A549 (cell line): ENCODE measurements around the gene KIF3A. TPM values are rescaled to one million over a fixed set of nuclear protein-coding genes. Genes with fewer than 3 reads are reported as not detected.

Source experiments
- ATAC-seq, 2 experiments: fragments of 200-7000 bp in 1 of 2; fragments of >200 bp in 1 of 2; cut with Nextera tagmentation in 1 of 2; cut with Tn5 transposase in 1 of 2; 3 replicates each; pipeline versions ENCODE4 v1.8.0 to v1.9.1; 2018 to 2020; ENCODE audit warnings: mild to moderate bottlenecking in 1 of 2, moderate library complexity in 1 of 2
- CTCF ChIA-PET: fragments of 300-600 bp; sonication (Branson Sonifier 250); formaldehyde crosslinking; extraction: SDS; loops from one replicate; lab custom pipeline; 2021; ENCODE audit warnings: antibody characterized with exemption, inconsistent platforms; lab: Yijun Ruan, JAX
- POLR2A ChIA-PET: fragments of 350-600 bp; formaldehyde crosslinking; extraction: SDS; loops from one replicate; lab custom pipeline; 2021; ENCODE audit warnings: antibody characterized with exemption, inconsistent platforms; lab: Yijun Ruan, JAX
- DNase-seq, 2 experiments: peaks; one replicate each; pipeline versions ENCODE4 v3.0.0 to v3.0.0-alpha.2; 2011 to 2016; ENCODE audit warnings: low read depth in 1 of 2, low spot score in 1 of 2
- FAIRE-seq: peaks from 2 replicates; lab custom pipeline; 2011; peaks lifted over from hg19 to GRCh38; lab: Jason Lieb, UNC
- H3K27ac ChIP-seq, 2 experiments: fragments of >200 bp; sonication (Bioruptor Twin); formaldehyde crosslinking; 3 replicates each; pipeline ENCODE4 v1.5.1; 2016 to 2017
- H3K4me1 ChIP-seq: fragments of >200 bp; sonication (Bioruptor Twin); formaldehyde crosslinking; 3 replicates; pipeline ENCODE4 v1.6.1; 2016
- H3K4me2 ChIP-seq: fragments of >200 bp; sonication (Bioruptor Twin); formaldehyde crosslinking; 3 replicates; pipeline ENCODE4 v1.6.1; 2016
- H3K4me3 ChIP-seq: fragments of >200 bp; sonication (Bioruptor Twin); formaldehyde crosslinking; 3 replicates; pipeline ENCODE4 v1.5.1; 2016
- H3K9me3 ChIP-seq: fragments of >200 bp; sonication (Bioruptor Twin); formaldehyde crosslinking; 3 replicates; pipeline ENCODE4 v1.6.1; 2016
- ATOH8 ChIP-seq: fragments of 250-450 bp; sonication (Bioruptor Pico); IDR thresholded peaks from 2 replicates; pipeline ENCODE4 v1.5.0; 2020; ENCODE audit warnings: low read depth, mild to moderate bottlenecking, moderate library complexity
- BHLHE40 ChIP-seq: IDR thresholded peaks from 2 replicates; pipeline ENCODE4 v1.6.1; 2012; ENCODE audit warnings: low read depth, low read length, inconsistent platforms
- CBX8 ChIP-seq: fragments of 200-600 bp; sonication (generic); IDR thresholded peaks from 2 replicates; pipeline ENCODE4 v1.6.1; 2016
- CEBPB ChIP-seq, 2 experiments: fragments of >200 bp in 1 of 2; sonication (Bioruptor Twin) in 1 of 2; formaldehyde crosslinking in 1 of 2; IDR thresholded peaks; 2 replicates each; pipeline ENCODE4 v1.6.1; 2012 to 2016
- EHMT2 ChIP-seq: fragments of 200-600 bp; sonication (generic); IDR thresholded peaks from 2 replicates; pipeline ENCODE4 v1.6.1; 2016; ENCODE audit warnings: antibody characterized with exemption, low read depth, mild to moderate bottlenecking, moderate library complexity
- ELK1 ChIP-seq: fragments of 150-350 bp; IDR thresholded peaks from 2 replicates; pipeline ENCODE4 v1.6.1; 2014; ENCODE audit warnings: low read depth, mild to moderate bottlenecking, low read length
- EP300 ChIP-seq, 2 experiments: fragments of >200 bp; sonication (Bioruptor Twin); formaldehyde crosslinking; IDR thresholded peaks; 2 replicates in 1 of 2; 3 replicates in 1 of 2; pipeline ENCODE4 v1.6.1; 2016 to 2017
- ESRRA ChIP-seq: fragments of 150-350 bp; IDR thresholded peaks from 2 replicates; pipeline ENCODE4 v1.6.1; 2014; ENCODE audit warnings: mild to moderate bottlenecking, low read length, borderline replicate concordance
- FOSL2 ChIP-seq, 2 experiments: fragments of 450-650 bp in 1 of 2; fragments of >200 bp in 1 of 2; sonication (Bioruptor Twin) in 1 of 2; formaldehyde crosslinking; IDR thresholded peaks; 2 replicates each; pipeline versions ENCODE4 v1.5.0 to v1.6.1; 2016 to 2020; ENCODE audit warnings: mild to moderate bottlenecking in 1 of 2, moderate library complexity in 1 of 2
- HEYL ChIP-seq: fragments of 250-450 bp; sonication (Bioruptor Pico); IDR thresholded peaks from 2 replicates; pipeline ENCODE4 v1.8.0; 2021; ENCODE audit warnings: mild to moderate bottlenecking, moderate library complexity
- HOXB5 ChIP-seq: fragments of 250-450 bp; sonication (Bioruptor Pico); IDR thresholded peaks from 2 replicates; pipeline ENCODE4 v1.5.0; 2020; ENCODE audit warnings: mild to moderate bottlenecking, moderate library complexity
- NFE2L2 ChIP-seq: fragments of 150-350 bp; conservative IDR thresholded peaks from 2 replicates; pipeline ENCODE4 v1.6.1; 2014; ENCODE audit warnings: low read length
- POLR2A ChIP-seq: IDR thresholded peaks from 2 replicates; pipeline ENCODE4 v1.6.1; 2012; ENCODE audit warnings: mild to moderate bottlenecking, low read length
- RNF2 ChIP-seq: fragments of 200-600 bp; sonication (generic); IDR thresholded peaks from 2 replicates; pipeline ENCODE4 v1.6.1; 2016; ENCODE audit warnings: low read depth, mild to moderate bottlenecking, antibody characterized with exemption, moderate library complexity, borderline replicate concordance
- SREBF2 ChIP-seq: fragments of 450-650 bp; IDR thresholded peaks from 2 replicates; pipeline ENCODE4 v1.6.1; 2014; ENCODE audit warnings: mild to moderate bottlenecking, moderate library complexity
- USF2 ChIP-seq: fragments of 450-650 bp; IDR thresholded peaks from 2 replicates; pipeline ENCODE4 v1.6.1; 2014; ENCODE audit warnings: antibody characterized with exemption
- ZFP36 ChIP-seq: fragments of 450-650 bp; IDR thresholded peaks from 2 replicates; pipeline ENCODE4 v1.6.1; 2014; ENCODE audit warnings: borderline replicate concordance; ENCODE audit not compliant: partially characterized antibody
- WGBS: methylation state at CpG from one replicate; pipeline ENCODE4 v1.1.6; 2017; ENCODE audit errors: missing lambda C conversion rate; 5-methylcytosine and 5-hydroxymethylcytosine counted together
- polyA plus RNA-seq, 4 experiments: library from polyadenylated mRNA; depleted of rRNA in 3 of 4; stranded (reverse); fragments of >200 nt; fragmentation: RNase III in 1 of 4; extraction: RNeasy Plus Mini Kit Qiagen cat#74134 plus additional on column Dnase treatment in 1 of 4; gene quantifications; 2 replicates in 3 of 4; 3 replicates in 1 of 4; pipeline ENCODE4 v1.2.3, GENCODE V29; 2011 to 2017
- TF ChIP-seq, protein P1 (sequence below): fragments of 250-450 bp; sonication (Bioruptor Pico); IDR thresholded peaks from 2 replicates; pipeline ENCODE4 v1.5.0; 2021; ENCODE audit warnings: mild to moderate bottlenecking, moderate library complexity, borderline replicate concordance

KIF3A gene
- polyA plus RNA-seq, 2 of the 4 experiments (the other 2 are of a cell fraction) = 12.8 to 20.5 TPM

DNA sequence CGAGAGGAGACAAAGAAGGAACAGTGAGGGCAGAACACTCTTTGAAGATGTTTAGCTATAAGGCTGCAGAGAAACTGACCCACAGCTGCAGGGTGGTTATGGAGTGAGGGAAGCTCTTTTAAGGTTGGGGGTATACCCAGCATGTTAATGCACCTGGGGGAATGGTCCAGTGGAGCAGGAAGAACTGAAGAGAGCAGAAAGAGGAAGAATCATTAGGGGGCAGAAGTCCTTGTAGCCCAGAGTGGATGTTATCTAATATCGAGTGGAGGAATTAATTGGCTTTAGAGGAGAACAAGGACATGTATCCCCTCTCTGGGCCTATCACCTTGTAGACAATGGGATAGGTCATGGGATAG is 55.9 kb downstream of the KIF3A start:
- no peak for FAIRE-seq
- Histone ChIP-seq H3K4me3 (no peak overlapping the region), H3K9me3 (no peaks in the 10 kb centered on the region), H3K4me2 (no peak overlapping the region), H3K4me1 (peaks cover 17% of the 10 kb centered on the region), H3K27ac (no peak overlapping the region)
- no peak for ATAC-seq
- ChIA-PET CTCF (interaction anchor here (0.5 to 1.0 kb wide), 2 partner anchors 29 to 390 kb away, joined by 3 read pairs; no protein-coding TSS in a partner anchor), POLR2A (no interaction called here)
- 87% methylated on average over 2 of the region's 2 CpGs for WGBS
- TF ChIP-seq SREBF2 = no peak
- TF ChIP-seq NFE2L2 = no peak
- TF ChIP-seq EP300 (IDR thresholded peaks at IDR 0.05) = no peak
- TF ChIP-seq RNF2 = no peak
- TF ChIP-seq, protein P1, sequence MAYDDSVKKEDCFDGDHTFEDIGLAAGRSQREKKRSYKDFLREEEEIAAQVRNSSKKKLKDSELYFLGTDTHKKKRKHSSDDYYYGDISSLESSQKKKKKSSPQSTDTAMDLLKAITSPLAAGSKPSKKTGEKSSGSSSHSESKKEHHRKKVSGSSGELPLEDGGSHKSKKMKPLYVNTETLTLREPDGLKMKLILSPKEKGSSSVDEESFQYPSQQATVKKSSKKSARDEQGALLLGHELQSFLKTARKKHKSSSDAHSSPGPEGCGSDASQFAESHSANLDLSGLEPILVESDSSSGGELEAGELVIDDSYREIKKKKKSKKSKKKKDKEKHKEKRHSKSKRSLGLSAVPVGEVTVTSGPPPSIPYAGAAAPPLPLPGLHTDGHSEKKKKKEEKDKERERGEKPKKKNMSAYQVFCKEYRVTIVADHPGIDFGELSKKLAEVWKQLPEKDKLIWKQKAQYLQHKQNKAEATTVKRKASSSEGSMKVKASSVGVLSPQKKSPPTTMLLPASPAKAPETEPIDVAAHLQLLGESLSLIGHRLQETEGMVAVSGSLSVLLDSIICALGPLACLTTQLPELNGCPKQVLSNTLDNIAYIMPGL (CRISPR knock-in tag) = no peak
- no peak for TF ChIP-seq ESRRA
- no peak for TF ChIP-seq HEYL (CRISPR knock-in tag)
- TF ChIP-seq BHLHE40 = no peak
- TF ChIP-seq ZFP36 = no peak
- TF ChIP-seq ATOH8 (CRISPR knock-in tag) = no peak
- no peak for TF ChIP-seq ELK1
- no peak for TF ChIP-seq CBX8
- TF ChIP-seq EHMT2 = no peak
- no peak for TF ChIP-seq FOSL2 (IDR thresholded peaks at IDR 0.05)
- TF ChIP-seq FOSL2 (CRISPR knock-in tag; IDR thresholded peaks at IDR 0.05) = no peak
- no peak for TF ChIP-seq USF2
- DNase-seq = no peak

DNA sequence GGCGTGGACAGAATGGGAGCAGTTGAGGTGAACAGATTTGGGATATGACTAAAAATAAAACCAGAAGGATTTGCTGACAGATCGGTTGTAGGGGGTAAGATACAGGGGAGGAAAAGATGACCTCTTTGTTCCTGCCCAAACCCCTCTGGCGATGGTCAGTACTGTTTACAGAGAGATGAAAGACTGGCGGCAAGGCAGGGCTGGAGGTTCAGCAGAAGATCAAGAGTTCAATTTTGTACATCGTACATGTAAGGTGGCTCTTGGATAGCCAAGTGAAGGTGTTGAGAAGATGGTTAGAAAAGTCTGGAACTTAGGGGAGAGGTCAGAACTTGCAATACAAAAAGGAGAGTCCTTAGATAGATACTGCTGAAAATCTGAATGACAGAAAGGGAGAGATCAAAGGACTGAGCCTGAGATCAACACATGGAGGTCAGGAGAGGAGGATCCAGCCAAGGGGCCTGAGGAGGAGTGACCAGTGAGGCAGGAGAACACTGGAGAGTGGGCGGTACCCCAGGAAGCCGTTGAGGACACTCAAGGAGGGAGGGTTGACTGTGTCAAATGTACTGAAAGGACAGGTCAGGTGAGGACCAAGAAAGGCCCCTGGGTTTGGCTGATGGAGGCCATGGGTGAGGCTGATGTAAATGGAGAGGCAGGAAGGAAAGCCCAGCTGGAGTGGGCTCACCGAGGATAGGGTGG is 56.4 kb downstream of the KIF3A start:
- Histone ChIP-seq H3K4me1 (peaks cover 17% of the 10 kb centered on the region), H3K27ac (no peak overlapping the region), H3K4me3 (no peak overlapping the region), H3K4me2 (no peak overlapping the region), H3K9me3 (no peaks in the 10 kb centered on the region)
- 81% methylated on average over 8 of the region's 8 CpGs for WGBS
- ATAC-seq (no peak), FAIRE-seq (no peak), DNase-seq (no peak)
- CTCF ChIA-PET = interaction anchor here (0.5 kb wide), 1 partner anchor 390 kb away, joined by 3 read pairs; no protein-coding TSS in a partner anchor
- POLR2A ChIA-PET = no interaction called here
- no peak for TF ChIP-seq POLR2A
- no peak for TF ChIP-seq HOXB5 (CRISPR knock-in tag)
- no peak for TF ChIP-seq USF2
- TF ChIP-seq CEBPB (IDR thresholded peaks at IDR 0.05) = no peak
- TF ChIP-seq, protein P1 (CRISPR knock-in tag) = no peak
